T-cell (primary cell): ENCODE data around the gene PREX1. TPM values are rescaled to one million over a fixed set of nuclear protein-coding genes. Genes with fewer than 3 reads are reported as not detected.

Experiments used
- ATAC-seq, 4 experiments: fragments of 200-7000 bp in 3 of 4; fragments of 150-1000 bp in 1 of 4; cut with Tn5 transposase; replicated peaks in 1 of 4; 1 replicate in 3 of 4; 2 replicates in 1 of 4; pipeline ENCODE4 v1.10.0; 2021; ENCODE audit warnings: moderate library complexity in 3 of 4, mild to moderate bottlenecking in 2 of 4, moderate number of reproducible peaks in 1 of 4
- CTCF ChIA-PET, 2 donors: fragments of 300-600 bp; sonication (Branson Sonifier 250); formaldehyde crosslinking; loops; one replicate each; lab custom pipeline; 2022; ENCODE audit warnings: antibody characterized with exemption in 2 of 2; lab: Charles Lee
- POLR2A ChIA-PET, 2 donors: fragments of 300-600 bp; sonication (Branson Sonifier 250); formaldehyde crosslinking; loops; one replicate each; lab custom pipeline; 2022; ENCODE audit warnings: antibody characterized with exemption in 2 of 2; lab: Charles Lee
- DNase-seq, 35 experiments: peaks; one replicate each; pipeline versions ENCODE4 v3.0.0 to v3.0.0-alpha.2; 2013 to 2023
- H3K27ac ChIP-seq: one replicate; pipeline ENCODE4 v1.5.1; 2013; ENCODE audit warnings: low read length
- H3K27me3 ChIP-seq, 2 experiments: replicated peaks in 1 of 2; 1 replicate in 1 of 2; 2 replicates in 1 of 2; pipeline versions ENCODE4 v1.6.1 to v1.7.0; 2013; ENCODE audit warnings: low read length in 1 of 2, mixed read lengths in 1 of 2; ENCODE audit not compliant: control insufficient read depth in 2 of 2, insufficient read depth in 2 of 2; ENCODE audit errors: extremely low read depth in 1 of 2
- H3K36me3 ChIP-seq, 2 donors: 1 replicate in 1 of 2; 2 replicates in 1 of 2; pipeline versions ENCODE4 v1.6.1 to v1.7.0; 2013; ENCODE audit warnings: low read length in 1 of 2; ENCODE audit not compliant: control insufficient read depth in 2 of 2, insufficient read depth in 1 of 2; ENCODE audit errors: extremely low read depth in 1 of 2
- H3K4me1 ChIP-seq, 2 experiments: 1 replicate in 1 of 2; 2 replicates in 1 of 2; pipeline versions ENCODE4 v1.6.1 to v1.7.0; 2013; ENCODE audit warnings: low read length in 2 of 2, mixed read lengths in 1 of 2; ENCODE audit not compliant: insufficient read depth in 2 of 2, control insufficient read depth in 1 of 2; ENCODE audit errors: extremely low read depth in 1 of 2
- H3K4me3 ChIP-seq, 2 donors: 1 replicate in 1 of 2; 2 replicates in 1 of 2; pipeline versions ENCODE4 v1.5.1 to v1.7.0; 2013; ENCODE audit warnings: mild to moderate bottlenecking in 2 of 2, low read length in 1 of 2, moderate library complexity in 1 of 2; ENCODE audit not compliant: control insufficient read depth in 1 of 2; ENCODE audit errors: extremely low read depth in 1 of 2
- H3K9me3 ChIP-seq: 2 replicates; pipeline ENCODE4 v1.7.0; 2013
- H3K27ac Mint-ChIP-seq, 2 donors: one replicate each; pipeline ENCODE4 v1.8.0; 2020 to 2021; ENCODE audit warnings: mild to moderate bottlenecking in 2 of 2, mixed read lengths in 2 of 2
- H3K27me3 Mint-ChIP-seq, 2 donors: one replicate each; pipeline ENCODE4 v1.8.0; 2021 to 2022; ENCODE audit warnings: mixed read lengths in 2 of 2
- H3K36me3 Mint-ChIP-seq: one replicate; pipeline ENCODE4 v1.8.0; 2021; ENCODE audit warnings: mixed read lengths
- H3K4me1 Mint-ChIP-seq, 3 donors: one replicate each; pipeline ENCODE4 v1.8.0; 2020 to 2022; ENCODE audit warnings: mixed read lengths in 3 of 3, mild to moderate bottlenecking in 1 of 3
- H3K4me3 Mint-ChIP-seq, 3 donors: one replicate each; pipeline ENCODE4 v1.8.0; 2020 to 2022; ENCODE audit warnings: mild to moderate bottlenecking in 3 of 3, mixed read lengths in 3 of 3, moderate library complexity in 3 of 3
- H3K9me3 Mint-ChIP-seq, 3 donors: one replicate each; pipeline ENCODE4 v1.8.0; 2020 to 2022; ENCODE audit warnings: mixed read lengths in 3 of 3
- WGBS: methylation state at CpG from one replicate; pipeline ENCODE4 v1.1.5; 2013; ENCODE audit warnings: missing lambda C conversion rate; ENCODE audit not compliant: insufficient coverage; 5-methylcytosine and 5-hydroxymethylcytosine counted together
- total RNA-seq, 35 experiments: library from RNA in 6 of 35; stranded (reverse) in 6 of 35; fragments of 120-200 nt in 1 of 35; gene quantifications; one replicate each; pipeline versions ENCODE4 v1.2.1 to v1.2.4 and lab custom pipeline; 2013 to 2026

PREX1 gene
- total RNA-seq, 5 donors from 2014 or later (not counting 1 experiment from before 2014, with no cell fraction given), result 99.2 to 181 (median 137) TPM

GRCh38 chr20:48770700-48771442 is 56.9 kb downstream of the PREX1 start:
- 85% methylated on average over 3 of the region's 9 CpGs for WGBS
- Mint-ChIP-seq H3K4me3 (no peak overlapping the region), H3K36me3 (peaks cover 35% of the 10 kb centered on the region), H3K27me3 (no peaks in the 10 kb centered on the region), H3K27ac (peak overlapping the region; percentile 93 to 94), H3K9me3 (peaks cover 0 to 5% (median 0%) of the 10 kb centered on the region in 3 donors), H3K4me1 (peaks cover 84 to 98% (median 93%) of the 10 kb centered on the region in 3 donors)
- Histone ChIP-seq H3K4me1 (peaks cover 13 to 98% of the 10 kb centered on the region in 2 experiments), H3K27me3 (no peaks in the 10 kb centered on the region), H3K36me3 (peaks cover 0 to 2% of the 10 kb centered on the region in 2 donors), H3K4me3 (no peak overlapping the region), H3K27ac (peak overlapping the region; percentile 80), H3K9me3 (no peaks in the 10 kb centered on the region)
- ChIA-PET CTCF (interaction anchor here in 1 of 2 donors (0.6 kb wide), 1 partner anchor 24 kb away, joined by 11 read pairs; no protein-coding TSS in a partner anchor), POLR2A (no interaction called here)
- DNase-seq, result no peak
- no peak for ATAC-seq

GRCh38 chr20:48769069-48769983 is 58.5 kb downstream of the PREX1 start:
- Mint-ChIP-seq H3K4me1 (peaks cover 78 to 97% (median 89%) of the 10 kb centered on the region in 3 donors), H3K27ac (peak overlapping the region; percentile 93 to 94), H3K27me3 (no peaks in the 10 kb centered on the region), H3K4me3 (peak overlapping the region; percentile 7 to 57 (median 54)), H3K36me3 (peaks cover 31% of the 10 kb centered on the region), H3K9me3 (no peaks in the 10 kb centered on the region)
- H3K4me3 ChIP-seq, result peak overlapping the region in 1 of 2 donors; percentile 10
- ChIA-PET CTCF (interaction anchor here in 1 of 2 donors (0.6 to 1.3 kb wide), 5 partner anchors 10 to 136 kb away, joined by 3 to 10 read pairs (median 4); no protein-coding TSS in a partner anchor), POLR2A (interaction anchor here (0.6 to 1.0 kb wide), 6 partner anchors 14 to 113 kb away, joined by 3 to 4 read pairs (median 4); no protein-coding TSS in a partner anchor)
- H3K36me3 ChIP-seq, result peaks cover 0 to 2% of the 10 kb centered on the region in 2 donors
- peak overlapping the region; percentile 80 for H3K27ac ChIP-seq
- ATAC-seq, result peak; percentile 68 to 86 (median 70)
- no peaks in the 10 kb centered on the region for H3K27me3 ChIP-seq
- peak; percentile 36 to 94 (median 85) for DNase-seq
- WGBS, result 4% methylated on average over 13 of the region's 21 CpGs
- H3K9me3 ChIP-seq, result no peaks in the 10 kb centered on the region
- peaks cover 13 to 94% of the 10 kb centered on the region in 2 experiments for H3K4me1 ChIP-seq

- ATAC-seq (peak in 1 of 4 experiments; percentile 19), DNase-seq (peak in 6 of 35 experiments; percentile 16 to 67 (median 34))
- Mint-ChIP-seq H3K9me3 (no peaks in the 10 kb centered on the region), H3K4me3 (peak overlapping the region in 1 of 3 donors; percentile 57), H3K27ac (peak overlapping the region; percentile 93 to 94), H3K27me3 (no peaks in the 10 kb centered on the region), H3K36me3 (peaks cover 21% of the 10 kb centered on the region), H3K4me1 (peaks cover 70 to 97% (median 85%) of the 10 kb centered on the region in 3 donors)
- CTCF ChIA-PET, result no interaction called here
- H3K27me3 ChIP-seq, result no peaks in the 10 kb centered on the region
- H3K4me3 ChIP-seq, result no peak overlapping the region
- 49% methylated on average over 17 of the region's 27 CpGs for WGBS
- H3K9me3 ChIP-seq, result no peaks in the 10 kb centered on the region
- POLR2A ChIA-PET, result no interaction called here
- H3K4me1 ChIP-seq, result peaks cover 11 to 94% of the 10 kb centered on the region in 2 experiments
- H3K36me3 ChIP-seq, result no peaks in the 10 kb centered on the region
- H3K27ac ChIP-seq, result peak overlapping the region; percentile 80
These were observed 60.5 kb downstream of the PREX1 start for GRCh38 chr20:48766961-48767960.

GRCh38 chr20:48766205-48766604 is 61.6 kb downstream of the PREX1 start:
- Histone ChIP-seq H3K4me1 (peaks cover 21 to 94% of the 10 kb centered on the region in 2 experiments), H3K27me3 (no peaks in the 10 kb centered on the region), H3K9me3 (no peaks in the 10 kb centered on the region), H3K36me3 (no peaks in the 10 kb centered on the region), H3K27ac (peak overlapping the region; percentile 80), H3K4me3 (no peak overlapping the region)
- Mint-ChIP-seq H3K27ac (peak overlapping the region; percentile 93 to 94), H3K4me1 (peaks cover 76 to 99% (median 90%) of the 10 kb centered on the region in 3 donors), H3K9me3 (peaks cover 0 to 4% (median 0%) of the 10 kb centered on the region in 3 donors), H3K27me3 (no peaks in the 10 kb centered on the region), H3K4me3 (no peak overlapping the region), H3K36me3 (peaks cover 21% of the 10 kb centered on the region)
- no peak for DNase-seq
- 71% methylated on average over 7 of the region's 7 CpGs for WGBS
- POLR2A ChIA-PET, result no interaction called here
- CTCF ChIA-PET, result no interaction called here
- no peak for ATAC-seq

GRCh38 chr20:48765359-48765758 is 62.4 kb downstream of the PREX1 start:
- no peaks in the 10 kb centered on the region for H3K27me3 ChIP-seq
- Mint-ChIP-seq H3K9me3 (peaks cover 0 to 4% (median 0%) of the 10 kb centered on the region in 3 donors), H3K4me3 (no peak overlapping the region), H3K27ac (peak overlapping the region; percentile 93 to 94), H3K4me1 (peaks cover 80 to 99% (median 90%) of the 10 kb centered on the region in 3 donors), H3K27me3 (no peaks in the 10 kb centered on the region), H3K36me3 (peaks cover 21% of the 10 kb centered on the region)
- H3K9me3 ChIP-seq, result no peaks in the 10 kb centered on the region
- DNase-seq, result no peak
- peaks cover 26 to 94% of the 10 kb centered on the region in 2 experiments for H3K4me1 ChIP-seq
- ChIA-PET CTCF (no interaction called here), POLR2A (interaction anchor here in 1 of 2 donors (0.7 kb wide), 1 partner anchor 1762 kb away, joined by 6 read pairs; no protein-coding TSS in a partner anchor)
- ATAC-seq, result no peak
- no peak overlapping the region for H3K4me3 ChIP-seq
- no peaks in the 10 kb centered on the region for H3K36me3 ChIP-seq
- 89% methylated on average over 4 of the region's 4 CpGs for WGBS
- H3K27ac ChIP-seq, result peak overlapping the region; percentile 24
